Left ventricle myocardium inferior (tissue), 1 donor: ENCODE results near the gene ARMC5. TPM values are rescaled to one million over a fixed set of nuclear protein-coding genes. Genes with fewer than 3 reads are reported as not detected.

Experiments used
- DNase-seq: peaks from one replicate; pipeline ENCODE4 v3.0.0-alpha.2; 2020
- H3K27ac ChIP-seq: fragments of 200-600 bp; replicated peaks from 2 replicates; pipeline ENCODE4 v1.8.0; 2021
- H3K27me3 ChIP-seq: fragments of 200-600 bp; 2 replicates; pipeline ENCODE4 v1.8.0; 2021; ENCODE audit warnings: low read depth
- H3K36me3 ChIP-seq: fragments of 200-600 bp; 2 replicates; pipeline ENCODE4 v1.8.0; 2021
- H3K4me1 ChIP-seq: fragments of 200-600 bp; 2 replicates; pipeline ENCODE4 v1.8.0; 2021
- H3K4me3 ChIP-seq: fragments of 200-600 bp; 2 replicates; pipeline ENCODE4 v1.8.0; 2021; ENCODE audit warnings: mild to moderate bottlenecking, moderate library complexity
- H3K9me3 ChIP-seq: fragments of 200-600 bp; replicated peaks from 2 replicates; pipeline ENCODE4 v1.8.0; 2021
- intact Hi-C: fragments of 100-400 bp; cut with micrococcal nuclease; formaldehyde crosslinking; loops from one replicate; pipeline ENCODE4 v1.11.0; 2022
- total RNA-seq: library from RNA; stranded (reverse); fragmentation: NEBNext Ultra II Directional; extraction: Animal tissue kit (Norgen Biotek cat#: 25700); gene quantifications from one replicate; pipeline ENCODE4 v1.2.1, GENCODE V29; 2021
- TF ChIP-seq, protein P1 (sequence below): fragments of 200-600 bp; IDR thresholded peaks from 2 replicates; pipeline ENCODE4 v1.8.0; 2021; ENCODE audit warnings: antibody characterized with exemption, mild to moderate bottlenecking, borderline replicate concordance
- donor health status: DM: no; HTN: yes; CAD: no; lungs with severe emphysema.

ARMC5 gene
- total RNA-seq, 1 donor from 2014 or later = 5.8 TPM

DNA sequence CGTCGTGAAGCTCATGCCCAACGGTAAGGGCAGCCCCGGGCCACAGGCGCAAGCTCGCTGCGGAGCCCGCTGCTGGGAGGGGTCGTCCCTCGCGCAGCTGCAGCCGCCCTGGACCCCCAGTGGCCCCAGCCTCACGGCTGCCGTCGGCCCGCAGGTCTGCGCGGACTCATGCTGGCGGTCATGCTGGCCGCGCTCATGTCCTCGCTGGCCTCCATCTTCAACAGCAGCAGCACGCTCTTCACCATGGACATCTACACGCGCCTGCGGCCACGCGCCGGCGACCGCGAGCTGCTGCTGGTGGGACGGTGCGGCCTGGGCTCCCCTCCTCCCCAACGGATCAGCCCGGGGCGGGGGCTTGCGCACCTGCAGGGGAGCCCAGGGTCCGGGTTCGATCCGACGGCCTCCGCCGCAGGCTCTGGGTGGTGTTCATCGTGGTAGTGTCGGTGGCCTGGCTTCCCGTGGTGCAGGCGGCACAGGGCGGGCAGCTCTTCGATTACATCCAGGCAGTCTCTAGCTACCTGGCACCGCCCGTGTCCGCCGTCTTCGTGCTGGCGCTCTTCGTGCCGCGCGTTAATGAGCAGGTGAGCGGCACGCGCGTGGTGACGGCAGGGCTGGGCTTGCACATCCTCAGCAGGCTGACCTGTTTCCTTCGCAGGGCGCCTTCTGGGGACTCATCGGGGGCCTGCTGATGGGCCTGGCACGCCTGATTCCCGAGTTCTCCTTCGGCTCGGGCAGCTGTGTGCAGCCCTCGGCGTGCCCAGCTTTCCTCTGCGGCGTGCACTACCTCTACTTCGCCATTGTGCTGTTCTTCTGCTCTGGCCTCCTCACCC, 29.4 kb downstream of the ARMC5 start:
- Histone ChIP-seq H3K4me1 (peaks cover 20% of the 10 kb centered on the region), H3K9me3 (no peaks in the 10 kb centered on the region), H3K36me3 (peaks cover 29% of the 10 kb centered on the region), H3K27me3 (peaks cover 36% of the 10 kb centered on the region), H3K4me3 (peak overlapping the region; percentile 73), H3K27ac (no peak overlapping the region)
- intact Hi-C loops = no loop called here
- TF ChIP-seq, protein P1, sequence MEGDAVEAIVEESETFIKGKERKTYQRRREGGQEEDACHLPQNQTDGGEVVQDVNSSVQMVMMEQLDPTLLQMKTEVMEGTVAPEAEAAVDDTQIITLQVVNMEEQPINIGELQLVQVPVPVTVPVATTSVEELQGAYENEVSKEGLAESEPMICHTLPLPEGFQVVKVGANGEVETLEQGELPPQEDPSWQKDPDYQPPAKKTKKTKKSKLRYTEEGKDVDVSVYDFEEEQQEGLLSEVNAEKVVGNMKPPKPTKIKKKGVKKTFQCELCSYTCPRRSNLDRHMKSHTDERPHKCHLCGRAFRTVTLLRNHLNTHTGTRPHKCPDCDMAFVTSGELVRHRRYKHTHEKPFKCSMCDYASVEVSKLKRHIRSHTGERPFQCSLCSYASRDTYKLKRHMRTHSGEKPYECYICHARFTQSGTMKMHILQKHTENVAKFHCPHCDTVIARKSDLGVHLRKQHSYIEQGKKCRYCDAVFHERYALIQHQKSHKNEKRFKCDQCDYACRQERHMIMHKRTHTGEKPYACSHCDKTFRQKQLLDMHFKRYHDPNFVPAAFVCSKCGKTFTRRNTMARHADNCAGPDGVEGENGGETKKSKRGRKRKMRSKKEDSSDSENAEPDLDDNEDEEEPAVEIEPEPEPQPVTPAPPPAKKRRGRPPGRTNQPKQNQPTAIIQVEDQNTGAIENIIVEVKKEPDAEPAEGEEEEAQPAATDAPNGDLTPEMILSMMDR = no peak
- DNase-seq = no peak

DNA sequence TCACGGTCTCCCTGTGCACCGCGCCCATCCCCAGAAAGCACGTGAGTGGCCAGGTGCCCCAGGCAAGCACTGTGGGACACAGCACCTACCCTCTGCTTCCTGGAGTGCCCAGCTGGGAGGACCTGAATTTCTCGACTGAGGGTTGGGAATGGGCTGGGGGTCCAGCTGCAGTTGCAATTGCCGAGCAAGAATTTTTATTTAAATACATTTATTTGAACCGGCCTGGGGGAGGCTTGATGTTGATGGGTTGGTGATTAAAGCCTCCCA, 29.9 kb downstream of the ARMC5 start:
- Histone ChIP-seq H3K27me3 (peaks cover 36% of the 10 kb centered on the region), H3K36me3 (peaks cover 35% of the 10 kb centered on the region), H3K27ac (no peak overlapping the region), H3K9me3 (no peaks in the 10 kb centered on the region), H3K4me1 (peaks cover 20% of the 10 kb centered on the region), H3K4me3 (no peak overlapping the region)
- no peak for DNase-seq
- intact Hi-C loops = no loop called here
- TF ChIP-seq, protein P1 = no peak

DNA sequence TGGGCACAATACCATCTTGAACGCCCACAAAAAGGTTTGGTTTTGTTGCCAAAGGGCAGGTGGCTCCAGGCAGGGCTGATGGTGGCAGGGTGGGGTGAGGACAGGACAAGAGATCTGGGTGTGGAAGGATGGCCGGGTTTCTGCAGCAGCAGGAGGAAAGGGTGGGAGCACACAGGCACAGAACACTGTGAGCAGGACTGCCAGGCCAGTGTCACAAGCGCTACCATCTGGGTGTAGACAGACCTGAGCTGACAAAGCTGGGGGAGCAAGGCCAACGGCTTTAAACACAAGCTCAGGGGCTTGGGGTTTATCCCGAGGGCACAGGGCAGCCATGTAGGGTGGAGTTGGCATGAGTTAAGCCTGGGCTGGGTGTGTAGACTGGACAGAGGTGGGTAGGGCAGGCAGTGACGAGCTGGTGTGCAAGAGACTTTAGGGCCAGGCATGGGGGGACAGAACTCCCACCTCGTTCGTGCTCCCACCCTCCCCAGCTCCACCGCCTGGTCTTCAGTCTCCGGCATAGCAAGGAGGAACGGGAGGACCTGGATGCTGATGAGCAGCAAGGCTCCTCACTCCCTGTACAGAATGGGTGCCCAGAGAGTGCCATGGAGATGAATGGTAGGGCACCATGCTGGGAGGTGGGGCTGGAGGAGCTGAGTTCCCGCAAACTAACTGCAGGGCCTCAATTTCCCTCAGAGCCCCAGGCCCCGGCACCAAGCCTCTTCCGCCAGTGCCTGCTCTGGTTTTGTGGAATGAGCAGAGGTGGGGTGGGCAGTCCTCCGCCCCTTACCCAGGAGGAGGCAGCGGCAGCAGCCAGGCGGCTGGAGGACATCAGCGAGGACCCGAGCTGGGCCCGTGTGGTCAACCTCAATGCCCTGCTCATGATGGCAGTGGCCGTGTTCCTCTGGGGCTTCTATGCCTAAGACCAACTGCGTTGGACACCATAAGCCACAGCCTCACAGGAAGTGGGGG, 30.6 kb downstream of the ARMC5 start:
- Histone ChIP-seq H3K27me3 (peaks cover 30% of the 10 kb centered on the region), H3K9me3 (no peaks in the 10 kb centered on the region), H3K4me1 (peaks cover 20% of the 10 kb centered on the region), H3K36me3 (peaks cover 41% of the 10 kb centered on the region), H3K4me3 (no peak overlapping the region), H3K27ac (no peak overlapping the region)
- intact Hi-C loops = no loop called here
- no peak for DNase-seq
- TF ChIP-seq, protein P1 = no peak

DNA sequence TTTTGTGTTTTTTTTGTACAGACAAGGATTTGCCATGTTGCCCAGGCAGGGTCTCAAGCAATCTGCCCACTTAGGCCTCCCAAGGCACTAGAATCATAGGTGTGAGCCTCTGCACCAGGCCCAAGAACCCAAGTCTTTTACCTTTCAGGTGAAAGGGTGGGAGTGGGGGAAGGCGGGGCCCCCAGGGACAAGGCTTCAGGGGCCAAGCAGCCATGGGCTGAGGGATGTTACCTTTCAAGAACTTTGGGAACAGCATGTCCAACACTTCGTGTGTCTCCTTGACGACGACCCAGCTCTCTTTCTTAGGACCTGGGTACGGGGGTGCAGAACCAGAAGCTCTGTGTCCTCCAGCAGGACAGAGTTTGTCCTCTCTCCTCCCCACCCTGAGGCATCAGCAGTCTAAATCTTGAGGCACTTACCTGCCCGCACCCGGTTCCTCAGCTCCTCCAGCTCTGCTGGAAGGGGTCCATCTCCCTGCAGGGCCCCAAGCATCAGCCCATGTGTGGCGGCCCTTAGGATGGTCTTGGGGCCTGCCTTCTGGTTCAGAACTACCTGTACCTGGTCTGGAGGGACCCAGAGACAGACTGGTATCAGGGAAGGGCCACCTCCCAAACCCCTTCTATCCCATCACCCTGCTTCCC, 32.6 kb downstream of the ARMC5 start:
- peaks cover 61% of the 10 kb centered on the region for H3K36me3 ChIP-seq
- peaks cover 20% of the 10 kb centered on the region for H3K4me1 ChIP-seq
- TF ChIP-seq, protein P1 = no peak
- no peak overlapping the region for H3K27ac ChIP-seq
- no peaks in the 10 kb centered on the region for H3K9me3 ChIP-seq
- DNase-seq = no peak
- peaks cover 10% of the 10 kb centered on the region for H3K27me3 ChIP-seq
- intact Hi-C loops = no loop called here
- H3K4me3 ChIP-seq = no peak overlapping the region

DNA sequence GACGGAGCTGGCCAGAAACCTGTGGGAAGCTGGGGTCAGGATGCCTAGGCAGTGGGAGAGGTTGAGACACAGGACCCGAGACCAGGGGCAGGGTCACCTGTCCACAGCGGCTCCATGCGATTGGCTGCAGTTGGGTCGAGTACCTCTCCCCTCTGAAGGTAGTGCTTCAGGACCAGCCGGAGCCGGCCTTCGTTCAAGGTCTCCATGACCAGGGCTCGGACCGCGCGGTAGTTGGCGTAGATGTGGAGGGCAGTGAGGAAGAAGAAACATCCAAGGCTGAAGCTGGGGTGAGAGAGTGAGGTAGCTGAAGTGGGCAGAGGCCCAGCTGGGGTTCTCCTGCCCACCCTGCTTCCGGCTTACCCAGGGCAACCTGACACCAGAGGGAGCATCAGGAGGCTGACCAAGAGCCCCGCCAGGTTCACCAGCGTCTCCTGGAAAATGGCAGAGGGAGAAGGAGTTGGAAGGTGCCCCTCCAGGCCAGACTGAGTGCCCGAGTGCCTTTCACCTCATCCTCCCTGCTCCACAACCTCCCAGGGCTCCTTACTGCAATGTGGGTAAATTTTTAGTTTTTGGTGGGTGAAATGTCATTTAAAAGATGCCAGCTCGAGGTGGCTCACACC, 34.3 kb downstream of the ARMC5 start:
- no peak for DNase-seq
- Histone ChIP-seq H3K4me1 (peaks cover 3% of the 10 kb centered on the region), H3K27me3 (no peaks in the 10 kb centered on the region), H3K4me3 (no peak overlapping the region), H3K9me3 (no peaks in the 10 kb centered on the region), H3K27ac (no peak overlapping the region), H3K36me3 (peaks cover 78% of the 10 kb centered on the region)
- intact Hi-C loops = no loop called here
- TF ChIP-seq, protein P1 = no peak
